ENCODE measurements around the gene MRPL3. TPM values are rescaled to one million over a fixed set of nuclear protein-coding genes. Genes with fewer than 3 reads are reported as not detected.

MRPL3 gene
- total and polyA plus RNA-seq, 2 experiments from 2014 or later, result 159 to 185 TPM

GRCh38 chr3:131501949-131502348 is 822 bp downstream of the MRPL3 start (continued):
- TF ChIP-seq ZNF462 (CRISPR knock-in tag; IDR thresholded peaks at IDR 0.05) (no peak), CTCF (conservative IDR thresholded peaks at IDR 0.05; ENCODE audit: low read depth in 2 of 2) (no peak)

GRCh38 chr3:131494706-131495105 is 8.1 kb downstream of the MRPL3 start:
- Histone ChIP-seq H3K27me3 (ENCODE audit: insufficient read depth) (no peaks in the 10 kb centered on the region), H3K36me3 (ENCODE audit: insufficient read depth) (peaks cover 58% of the 10 kb centered on the region), H3K79me2 (replicated peaks; ENCODE audit: insufficient read depth) (peaks cover 89% of the 10 kb centered on the region), H3K9me2 (ENCODE audit: insufficient read depth) (no peaks in the 10 kb centered on the region), H3K4me3 (no peak overlapping the region), H2AFZ (no peak overlapping the region), H3K27ac (ENCODE audit: low read depth) (no peak overlapping the region), H3K4me2 (no peak overlapping the region), H4K20me1 (replicated peaks; ENCODE audit: insufficient read depth) (peaks cover 8% of the 10 kb centered on the region; the same call in 1 of the 2 replicates), H3F3A (replicated peaks; ENCODE audit: low read depth) (no peaks in the 10 kb centered on the region), H3K4me1 (ENCODE audit: insufficient read depth) (no peaks in the 10 kb centered on the region)
- H3K36me3 Mint-ChIP-seq (ENCODE audit: low read depth), result peaks cover 58% of the 10 kb centered on the region
- DNase-seq (ENCODE audit: low spot score) (no peak), ATAC-seq (no peak)
- no peaks in the 10 kb centered on the region for H3K27me3 Mint-ChIP-seq (ENCODE audit: insufficient read depth, low read depth, poor library complexity)
- H3K9me3 Mint-ChIP-seq, result no peaks in the 10 kb centered on the region
- H3K4me1 Mint-ChIP-seq, result no peaks in the 10 kb centered on the region
- H3K27ac Mint-ChIP-seq, result no peak overlapping the region
- no peak overlapping the region for H3K4me3 Mint-ChIP-seq
- TF ChIP-seq CTCF (conservative IDR thresholded peaks at IDR 0.05; ENCODE audit: low read depth in 2 of 2), result no peak
- no peak for TF ChIP-seq JUNB (IDR thresholded peaks at IDR 0.05; ENCODE audit: unreplicated experiment)
- no peak for TF ChIP-seq ZNF331 (CRISPR knock-in tag; IDR thresholded peaks at IDR 0.05; ENCODE audit: low read depth)
- no peak for TF ChIP-seq NANOG (IDR thresholded peaks at IDR 0.05; ENCODE audit: borderline replicate concordance)
- TF ChIP-seq ZNF114 (CRISPR knock-in tag; IDR thresholded peaks at IDR 0.05), result no peak
- TF ChIP-seq CREB1 (CRISPR knock-in tag; IDR thresholded peaks at IDR 0.05; ENCODE audit: low read depth), result no peak
- TF ChIP-seq STAT1 (IDR thresholded peaks at IDR 0.05; ENCODE audit: unreplicated experiment), result no peak
- no peak for TF ChIP-seq ETS1 (IDR thresholded peaks at IDR 0.05)
- TF ChIP-seq POLR2AphosphoS5 (IDR thresholded peaks at IDR 0.05; ENCODE audit: low read depth), result no peak
- TF ChIP-seq REST (IDR thresholded peaks at IDR 0.05; ENCODE audit: unreplicated experiment), result no peak
